ENCODE measurements around the gene OSBPL8. TPM values are rescaled to one million over a fixed set of nuclear protein-coding genes. Genes with fewer than 3 reads are reported as not detected.
"Not testable (repeated sequence)": the region's sequence is repeated elsewhere in the genome, so short reads cannot be mapped to it uniquely, and the experiment has no call there.

Gene OSBPL8
- total RNA-seq, 5 donors from 2014 or later (not counting 1 experiment from before 2014, with no cell fraction given), result 122 to 152 (median 130) TPM

- Mint-ChIP-seq H3K9me3 (no peaks in the 10 kb centered on the region), H3K27me3 (no peaks in the 10 kb centered on the region), H3K27ac (peak overlapping the region; percentile 28 to 52), H3K36me3 (peaks cover 30% of the 10 kb centered on the region), H3K4me1 (peaks cover 31 to 40% (median 36%) of the 10 kb centered on the region in 3 donors), H3K4me3 (no peak overlapping the region)
- ChIA-PET POLR2A (no interaction called here), CTCF (interaction anchor here in 1 of 2 donors (0.6 kb wide), 2 partner anchors 78 to 116 kb away, joined by 3 to 8 read pairs; no protein-coding TSS in a partner anchor)
- WGBS (ENCODE audit: insufficient coverage), result 80% methylated on average over 1 of the region's 2 CpGs
- Histone ChIP-seq H3K9me3 (no peaks in the 10 kb centered on the region), H3K4me3 (ENCODE audit: control insufficient read depth in 1 of 2, extremely low read depth in 1 of 2, low read length in 1 of 2) (no peak overlapping the region), H3K27ac (ENCODE audit: low read length) (no peak overlapping the region), H3K36me3 (ENCODE audit: control insufficient read depth in 2 of 2, extremely low read depth in 1 of 2, insufficient read depth in 1 of 2, low read length in 1 of 2) (peaks cover 4 to 18% of the 10 kb centered on the region in 2 donors), H3K4me1 (ENCODE audit: control insufficient read depth in 1 of 2, extremely low read depth in 1 of 2, insufficient read depth in 2 of 2, low read length in 2 of 2) (peaks cover 0 to 9% of the 10 kb centered on the region in 2 experiments), H3K27me3 (replicated peaks in 1 of 2; ENCODE audit: control insufficient read depth in 2 of 2, extremely low read depth in 1 of 2, insufficient read depth in 2 of 2, low read length in 1 of 2) (no peaks in the 10 kb centered on the region)
- DNase-seq, result no peak
- ATAC-seq (replicated peaks in 1 of 4), result no peak
These were observed 73.6 kb downstream of the OSBPL8 start for GRCh38 chr12:76486011-76486410.

GRCh38 chr12:76480796-76481195, 78.8 kb downstream of the OSBPL8 start:
- H3K4me1 ChIP-seq (ENCODE audit: control insufficient read depth in 1 of 2, extremely low read depth in 1 of 2, insufficient read depth in 2 of 2, low read length in 2 of 2), result peaks cover 3% of the 10 kb centered on the region in 2 experiments
- Mint-ChIP-seq H3K36me3 (peaks cover 22% of the 10 kb centered on the region), H3K27me3 (no peaks in the 10 kb centered on the region), H3K4me3 (no peak overlapping the region), H3K9me3 (no peaks in the 10 kb centered on the region), H3K4me1 (peaks cover 31 to 39% (median 32%) of the 10 kb centered on the region in 3 donors), H3K27ac (peak overlapping the region; percentile 2 to 33)
- no peak for DNase-seq
- CTCF ChIA-PET, result no interaction called here
- ATAC-seq (replicated peaks in 1 of 4), result no peak
- POLR2A ChIA-PET, result interaction anchor here in 1 of 2 donors (0.6 kb wide), 1 partner anchor 432 kb away, joined by 3 read pairs; no protein-coding TSS in a partner anchor
- H3K27ac ChIP-seq (ENCODE audit: low read length), result no peak overlapping the region
- no peaks in the 10 kb centered on the region for H3K9me3 ChIP-seq
- peaks cover 4 to 7% of the 10 kb centered on the region in 2 donors for H3K36me3 ChIP-seq (ENCODE audit: control insufficient read depth in 2 of 2, extremely low read depth in 1 of 2, insufficient read depth in 1 of 2, low read length in 1 of 2)
- H3K4me3 ChIP-seq (ENCODE audit: control insufficient read depth in 1 of 2, extremely low read depth in 1 of 2, low read length in 1 of 2), result no peak overlapping the region
- H3K27me3 ChIP-seq (replicated peaks in 1 of 2; ENCODE audit: control insufficient read depth in 2 of 2, extremely low read depth in 1 of 2, insufficient read depth in 2 of 2, low read length in 1 of 2), result no peaks in the 10 kb centered on the region

GRCh38 chr12:76478045-76478444, 81.5 kb downstream of the OSBPL8 start:
- Mint-ChIP-seq H3K36me3 (peaks cover 25% of the 10 kb centered on the region), H3K27me3 (no peaks in the 10 kb centered on the region), H3K9me3 (no peaks in the 10 kb centered on the region), H3K4me3 (no peak overlapping the region), H3K4me1 (peaks cover 35 to 43% (median 36%) of the 10 kb centered on the region in 3 donors), H3K27ac (no peak overlapping the region)
- ATAC-seq (replicated peaks in 1 of 4) (no peak), DNase-seq (no peak)
- POLR2A ChIA-PET, result no interaction called here
- Histone ChIP-seq H3K9me3 (no peaks in the 10 kb centered on the region), H3K27me3 (replicated peaks in 1 of 2; ENCODE audit: control insufficient read depth in 2 of 2, extremely low read depth in 1 of 2, insufficient read depth in 2 of 2, low read length in 1 of 2) (no peaks in the 10 kb centered on the region), H3K4me3 (ENCODE audit: control insufficient read depth in 1 of 2, extremely low read depth in 1 of 2, low read length in 1 of 2) (no peak overlapping the region), H3K4me1 (ENCODE audit: control insufficient read depth in 1 of 2, extremely low read depth in 1 of 2, insufficient read depth in 2 of 2, low read length in 2 of 2) (peaks cover 3% of the 10 kb centered on the region in 2 experiments), H3K36me3 (ENCODE audit: control insufficient read depth in 2 of 2, extremely low read depth in 1 of 2, insufficient read depth in 1 of 2, low read length in 1 of 2) (peaks cover 0 to 3% of the 10 kb centered on the region in 2 donors), H3K27ac (ENCODE audit: low read length) (no peak overlapping the region)
- CTCF ChIA-PET, result no interaction called here
- whole genome bisulfite sequencing (ENCODE audit: insufficient coverage), result no CpG with 5 or more reads among the region's 5 CpGs

GRCh38 chr12:76472862-76473261, 86.7 kb downstream of the OSBPL8 start:
- H3K27me3 Mint-ChIP-seq; ATAC-seq (replicated peaks in 1 of 4); CTCF ChIA-PET; H3K36me3 ChIP-seq (ENCODE audit: control insufficient read depth in 2 of 2, extremely low read depth in 1 of 2, insufficient read depth in 1 of 2, low read length in 1 of 2); H3K9me3 ChIP-seq; H3K36me3 Mint-ChIP-seq; H3K27me3 ChIP-seq (replicated peaks in 1 of 2; ENCODE audit: control insufficient read depth in 2 of 2, extremely low read depth in 1 of 2, insufficient read depth in 2 of 2, low read length in 1 of 2); DNase-seq; H3K4me3 Mint-ChIP-seq; POLR2A ChIA-PET; H3K4me1 ChIP-seq (ENCODE audit: control insufficient read depth in 1 of 2, extremely low read depth in 1 of 2, insufficient read depth in 2 of 2, low read length in 2 of 2); H3K9me3 Mint-ChIP-seq; H3K27ac Mint-ChIP-seq; H3K4me3 ChIP-seq (ENCODE audit: control insufficient read depth in 1 of 2, extremely low read depth in 1 of 2, low read length in 1 of 2); H3K27ac ChIP-seq (ENCODE audit: low read length): not testable (repeated sequence)
- 100% methylated on average over 1 of the region's 8 CpGs for WGBS (ENCODE audit: insufficient coverage)
- H3K4me1 Mint-ChIP-seq, result peaks cover 19 to 28% (median 20%) of the 10 kb centered on the region in 3 donors

- CTCF ChIA-PET, result interaction anchor here (0.6 to 1.2 kb wide), 3 partner anchors 15 to 115 kb away, joined by 3 to 4 read pairs (median 3); no protein-coding TSS in a partner anchor
- Histone ChIP-seq H3K4me3 (ENCODE audit: control insufficient read depth in 1 of 2, extremely low read depth in 1 of 2, low read length in 1 of 2) (no peak overlapping the region), H3K36me3 (ENCODE audit: control insufficient read depth in 2 of 2, extremely low read depth in 1 of 2, insufficient read depth in 1 of 2, low read length in 1 of 2) (no peaks in the 10 kb centered on the region), H3K9me3 (no peaks in the 10 kb centered on the region), H3K27ac (ENCODE audit: low read length) (no peak overlapping the region), H3K27me3 (replicated peaks in 1 of 2; ENCODE audit: control insufficient read depth in 2 of 2, extremely low read depth in 1 of 2, insufficient read depth in 2 of 2, low read length in 1 of 2) (no peaks in the 10 kb centered on the region), H3K4me1 (ENCODE audit: control insufficient read depth in 1 of 2, extremely low read depth in 1 of 2, insufficient read depth in 2 of 2, low read length in 2 of 2) (peaks cover 0 to 5% of the 10 kb centered on the region in 2 experiments)
- Mint-ChIP-seq H3K36me3 (peaks cover 12% of the 10 kb centered on the region), H3K4me1 (peaks cover 13 to 21% (median 18%) of the 10 kb centered on the region in 3 donors), H3K9me3 (no peaks in the 10 kb centered on the region), H3K27me3 (no peaks in the 10 kb centered on the region), H3K27ac (no peak overlapping the region), H3K4me3 (no peak overlapping the region)
- ATAC-seq (replicated peaks in 1 of 4) (no peak), DNase-seq (no peak)
- WGBS (ENCODE audit: insufficient coverage), result 88% methylated on average over 1 of the region's 1 CpG
- POLR2A ChIA-PET, result no interaction called here
These were observed 88.0 kb downstream of the OSBPL8 start for GRCh38 chr12:76471579-76471978.

- Histone ChIP-seq H3K36me3 (ENCODE audit: control insufficient read depth in 2 of 2, extremely low read depth in 1 of 2, insufficient read depth in 1 of 2, low read length in 1 of 2) (no peaks in the 10 kb centered on the region), H3K4me1 (ENCODE audit: control insufficient read depth in 1 of 2, extremely low read depth in 1 of 2, insufficient read depth in 2 of 2, low read length in 2 of 2) (peaks cover 0 to 4% of the 10 kb centered on the region in 2 experiments), H3K27me3 (replicated peaks in 1 of 2; ENCODE audit: control insufficient read depth in 2 of 2, extremely low read depth in 1 of 2, insufficient read depth in 2 of 2, low read length in 1 of 2) (no peaks in the 10 kb centered on the region), H3K27ac (ENCODE audit: low read length) (no peak overlapping the region), H3K9me3 (no peaks in the 10 kb centered on the region), H3K4me3 (ENCODE audit: control insufficient read depth in 1 of 2, extremely low read depth in 1 of 2, low read length in 1 of 2) (no peak overlapping the region)
- Mint-ChIP-seq H3K4me1 (peaks cover 6 to 14% (median 9%) of the 10 kb centered on the region in 3 donors), H3K4me3 (no peak overlapping the region), H3K27ac (no peak overlapping the region), H3K36me3 (peaks cover 7% of the 10 kb centered on the region), H3K9me3 (no peaks in the 10 kb centered on the region), H3K27me3 (no peaks in the 10 kb centered on the region)
- DNase-seq (peak in 1 of 35 experiments; percentile 14), ATAC-seq (replicated peaks in 1 of 4) (peak in 3 of 4 experiments; percentile 61 to 78 (median 78))
- WGBS (ENCODE audit: insufficient coverage), result 17% methylated on average over 1 of the region's 7 CpGs
- ChIA-PET CTCF (interaction anchor here in 1 of 2 donors (0.9 to 1.4 kb wide), 3 partner anchors 9 to 14 kb away, joined by 3 read pairs; no protein-coding TSS in a partner anchor), POLR2A (interaction anchor here in 1 of 2 donors (0.7 kb wide), 1 partner anchor 27 kb away, joined by 5 read pairs; no protein-coding TSS in a partner anchor)
These were observed 89.3 kb downstream of the OSBPL8 start for GRCh38 chr12:76470028-76470939.

Measured in T-cell (primary cell).